ENCODE results near the gene PLP2. TPM values are rescaled to one million over a fixed set of nuclear protein-coding genes. Genes with fewer than 3 reads are reported as not detected.

PLP2 gene
- polyA plus RNA-seq, 1 donor: 179 TPM

DNA sequence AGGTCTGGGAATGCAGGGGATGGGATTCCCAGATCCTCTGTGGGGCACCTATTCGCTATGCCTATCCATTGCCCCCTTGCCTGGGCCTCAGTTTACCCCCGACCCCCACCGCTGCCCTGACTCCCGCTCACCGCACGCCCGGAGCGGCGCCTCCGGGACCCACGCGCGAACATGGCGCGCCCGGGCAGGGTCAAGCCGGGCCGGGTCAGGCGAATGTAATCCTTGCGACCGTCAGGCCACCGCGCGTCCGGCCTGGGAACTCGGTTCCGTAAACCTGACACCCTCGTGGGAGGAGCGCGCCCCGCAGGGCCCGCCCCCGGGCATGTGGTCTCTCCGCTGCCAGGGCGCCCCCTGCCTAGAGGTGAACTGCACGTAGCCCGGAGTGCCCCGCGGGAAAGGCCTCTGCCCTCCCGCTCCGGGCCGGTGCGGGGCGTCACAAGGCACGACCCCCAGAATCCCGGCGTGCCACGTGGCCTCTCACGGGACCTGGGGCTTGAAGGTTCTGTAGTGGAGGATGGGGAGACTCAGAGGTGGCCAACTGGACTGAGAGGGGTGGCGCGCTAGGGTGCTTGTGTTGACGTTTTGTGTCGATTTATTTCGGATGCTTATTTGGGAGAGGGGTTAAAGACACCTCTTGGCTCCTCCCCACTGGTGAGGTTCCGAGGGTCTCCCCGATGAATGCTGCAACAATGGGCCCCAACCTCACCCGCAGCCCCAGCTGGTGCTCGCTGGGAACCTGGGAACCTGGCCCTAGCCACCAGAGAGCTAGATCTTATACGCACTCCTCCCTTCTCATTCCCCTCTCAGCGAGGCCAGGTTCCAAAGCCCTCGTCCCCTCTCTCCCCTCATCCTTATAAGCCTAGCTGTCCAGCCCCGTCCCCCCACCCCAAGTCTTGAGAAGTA is 14.7 kb downstream of the PLP2 start, which contains the start of gene PRICKLE3:
PRICKLE3 (minus strand) TSS at position 249 of the 903 bp plus-strand sequence; CDS start at position 173, 76 bp downstream.
- DNase-seq (ENCODE audit: low read depth): no peak

- DNase-seq (ENCODE audit: low read depth): no peak
These were observed 15.3 kb downstream of the PLP2 start for GRCh38 chrX:49187028-49187394.

GRCh38 chrX:49187526-49187925 is 15.8 kb downstream of the PLP2 start:
- no peak for DNase-seq (ENCODE audit: low read depth)

- DNase-seq (ENCODE audit: low read depth): no peak
These were observed 16.9 kb downstream of the PLP2 start for GRCh38 chrX:49188468-49189076.

- no peak for DNase-seq (ENCODE audit: low read depth)
These were observed 17.9 kb downstream of the PLP2 start for GRCh38 chrX:49189606-49190005.

- DNase-seq (ENCODE audit: low read depth): peak; percentile 96
These were observed 19.3 kb downstream of the PLP2 start for GRCh38 chrX:49190821-49191573.

DNA sequence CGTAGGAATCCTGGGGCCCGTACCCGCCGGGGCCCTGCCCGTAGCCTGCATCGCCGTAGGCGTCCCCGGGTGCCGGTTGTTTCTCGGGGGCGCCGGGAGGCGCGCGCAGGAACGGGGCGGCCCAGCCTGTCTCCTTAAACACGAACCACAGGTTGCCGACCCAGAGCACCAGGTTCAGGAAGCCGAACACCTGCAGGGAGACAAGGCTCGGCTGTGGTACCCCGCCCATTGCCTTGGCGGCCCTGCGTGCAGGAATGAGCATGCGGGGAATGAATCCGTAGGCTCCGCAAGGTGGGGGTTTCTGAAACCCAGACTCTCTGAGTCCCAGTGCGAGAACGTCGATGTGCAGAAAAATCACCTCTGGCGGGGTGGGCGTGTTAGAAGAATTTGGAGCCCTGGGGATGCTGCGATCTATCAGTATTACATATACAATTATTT is 19.9 kb downstream of the PLP2 start:
- DNase-seq (ENCODE audit: low read depth): no peak

DNA sequence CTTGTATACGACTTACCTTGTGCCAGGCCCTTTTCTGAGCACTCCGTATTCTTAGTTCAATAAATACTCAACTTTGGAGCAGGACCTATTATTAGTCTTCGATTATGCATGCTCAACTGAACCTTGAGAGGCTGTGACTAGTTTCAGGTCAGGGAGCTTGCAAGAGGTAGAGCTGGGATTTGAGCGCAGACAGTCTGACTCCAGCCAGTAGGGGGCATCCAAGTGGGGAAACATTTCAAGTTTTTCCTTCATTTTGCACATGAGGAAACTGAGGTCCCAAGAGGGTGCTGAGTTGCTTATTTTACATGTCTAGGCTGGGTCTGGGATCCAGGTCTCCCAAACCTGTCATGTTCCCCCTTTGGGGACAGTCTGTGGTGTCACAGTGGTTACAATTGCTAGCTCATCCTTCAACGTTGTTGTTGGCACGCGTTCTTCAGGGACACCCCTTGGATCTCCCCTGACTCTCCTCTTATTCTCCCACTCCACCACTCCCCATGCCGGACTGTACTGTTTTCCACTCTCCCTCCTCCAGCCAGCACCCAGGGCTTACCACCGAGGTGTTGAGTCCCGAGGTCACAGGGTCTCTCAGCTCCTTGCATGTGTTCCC is 21.1 kb downstream of the PLP2 start:
- no peak for DNase-seq (ENCODE audit: low read depth)

DNA sequence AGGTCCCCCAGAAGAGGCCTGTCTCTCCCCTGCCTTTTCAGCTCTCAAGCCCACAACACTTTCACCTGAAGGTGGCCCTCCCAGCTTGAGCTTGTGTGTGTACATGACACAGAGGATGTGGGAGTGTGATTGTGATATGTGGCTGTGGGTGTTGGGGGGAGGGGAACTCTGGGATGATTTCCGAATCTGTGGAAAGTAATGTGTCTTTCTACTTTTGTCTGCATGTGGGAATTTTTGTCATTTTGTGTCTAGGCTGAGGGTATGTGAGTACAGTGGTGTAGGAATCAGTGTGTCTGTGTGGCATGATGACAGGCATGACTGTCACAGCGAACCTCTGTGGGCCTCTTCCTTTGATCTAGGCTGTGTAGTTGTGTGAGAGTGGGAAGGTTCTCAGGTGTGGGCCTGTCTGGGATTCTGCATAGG is 21.9 kb downstream of the PLP2 start:
- DNase-seq (ENCODE audit: low read depth): no peak

- DNase-seq (ENCODE audit: low read depth): no peak
These were observed 25.9 kb downstream of the PLP2 start for GRCh38 chrX:49197543-49198087.

- DNase-seq (ENCODE audit: low read depth): no peak
These were observed 27.0 kb downstream of the PLP2 start for GRCh38 chrX:49198540-49199314.

GRCh38 chrX:49199315-49199595 is 27.6 kb downstream of the PLP2 start:
- no peak for DNase-seq (ENCODE audit: low read depth)

DNA sequence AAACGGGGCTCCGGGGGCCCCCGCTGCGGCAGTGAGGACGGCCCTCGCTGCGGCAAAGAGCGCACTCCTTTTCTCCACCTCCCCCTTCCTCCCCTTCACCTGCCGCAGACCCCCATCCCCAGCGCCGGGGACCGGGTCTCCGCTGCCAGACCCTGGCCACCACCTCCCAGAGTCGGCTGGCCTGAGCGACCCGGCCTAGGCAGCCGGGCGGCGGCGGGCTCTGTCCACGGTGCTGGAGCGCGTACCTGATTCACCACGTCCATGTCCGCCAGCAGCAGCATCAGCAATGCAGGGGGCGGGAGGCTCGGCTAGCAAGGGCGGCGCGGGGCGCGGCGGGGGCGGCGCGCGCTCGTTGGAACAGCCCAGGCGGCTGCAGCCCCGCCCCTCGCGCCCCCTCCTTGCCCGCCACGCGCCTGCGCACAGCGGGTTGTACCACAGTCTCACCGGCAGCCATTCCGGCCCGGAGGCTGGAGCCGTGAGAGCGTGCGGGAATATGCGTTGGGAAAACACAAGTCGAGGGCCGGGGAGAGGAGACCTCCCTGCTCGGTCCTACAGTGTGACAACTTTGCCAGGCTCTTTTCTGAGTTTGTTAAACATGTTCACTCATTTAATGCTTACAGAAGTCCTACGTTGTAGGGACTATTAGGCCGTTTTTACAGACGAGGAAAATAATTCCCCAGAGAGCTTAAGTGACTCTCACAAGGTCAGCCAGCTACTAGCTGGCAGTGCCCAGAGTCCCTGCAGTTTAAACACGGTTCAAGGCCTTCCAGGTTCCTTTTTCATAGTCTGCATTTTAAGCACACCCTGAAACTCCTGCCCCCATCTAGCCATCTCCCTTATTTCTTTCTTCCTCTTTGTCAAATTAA is 28.4 kb downstream of the PLP2 start, which contains the start of gene SYP:
SYP (minus strand) TSS at position 288 of the 866 bp plus-strand sequence; CDS start at position 281, 7 bp downstream.
- no peak for DNase-seq (ENCODE audit: low read depth)

DNA sequence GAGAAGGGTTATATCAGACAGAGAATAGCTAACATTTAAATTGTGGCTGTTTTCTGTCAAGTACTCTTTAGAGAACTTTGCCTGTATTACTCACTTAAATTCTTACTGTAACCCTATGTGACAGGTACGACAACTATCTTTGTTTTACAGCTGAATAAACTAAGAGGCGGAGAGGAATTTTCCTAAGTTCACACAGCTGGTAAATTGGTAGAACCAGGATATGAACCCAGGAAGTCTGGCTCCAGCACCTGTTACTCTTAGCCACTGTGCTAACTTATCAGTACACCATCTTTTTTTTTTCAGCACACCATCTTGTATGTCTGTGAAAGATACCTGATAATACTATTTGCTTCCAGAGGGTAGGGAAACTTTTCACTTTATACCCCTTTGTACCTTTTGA is 30.3 kb downstream of the PLP2 start:
- DNase-seq (ENCODE audit: low read depth): no peak

GRCh38 chrX:49203536-49203935 is 31.8 kb downstream of the PLP2 start:
- no peak for DNase-seq (ENCODE audit: low read depth)

- no peak for DNase-seq (ENCODE audit: low read depth)
These were observed 32.3 kb downstream of the PLP2 start for GRCh38 chrX:49204017-49204416.

DNA sequence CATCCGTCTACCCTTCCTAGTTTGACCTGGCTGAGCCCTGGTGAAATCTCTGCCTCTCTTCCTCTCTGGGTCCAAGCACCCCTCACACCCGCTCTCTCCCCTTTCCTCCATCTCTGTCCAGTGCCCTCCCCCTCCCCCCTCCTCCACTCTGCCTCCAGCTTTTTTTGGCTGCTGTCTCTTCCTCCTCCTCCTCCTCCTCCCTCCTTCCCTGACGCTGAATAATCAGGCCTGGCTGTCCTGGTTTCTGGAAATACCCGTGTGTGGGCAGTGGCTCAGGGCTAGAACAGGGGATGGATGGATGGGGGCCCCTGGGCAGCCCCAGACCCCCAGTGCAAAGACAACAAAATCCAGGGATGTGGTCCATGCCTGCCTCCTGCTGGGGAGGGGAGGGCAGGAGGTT is 33.0 kb downstream of the PLP2 start:
- no peak for DNase-seq (ENCODE audit: low read depth)

DNA sequence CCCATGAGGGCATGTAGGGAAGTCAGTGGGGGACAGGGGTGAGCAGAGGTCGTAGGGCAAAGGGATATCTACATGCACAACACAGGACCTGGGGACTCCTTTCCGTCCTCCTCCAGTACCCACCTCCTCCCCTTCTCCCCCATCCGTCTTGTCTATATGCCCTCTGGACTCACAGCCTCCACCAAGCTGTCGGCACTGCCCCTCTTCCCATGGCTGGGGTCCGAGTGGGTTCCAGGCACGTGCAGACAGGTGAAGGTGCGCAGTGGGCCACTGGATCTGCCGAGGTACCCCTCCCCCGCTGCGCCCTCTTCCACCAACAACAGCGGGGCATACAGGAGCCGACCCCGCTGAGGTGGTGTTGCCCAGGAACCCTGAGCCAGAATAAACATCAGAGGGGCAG is 33.7 kb downstream of the PLP2 start:
- no peak for DNase-seq (ENCODE audit: low read depth)

GRCh38 chrX:49206543-49206942 is 34.8 kb downstream of the PLP2 start:
- DNase-seq (ENCODE audit: low read depth): no peak

DNA sequence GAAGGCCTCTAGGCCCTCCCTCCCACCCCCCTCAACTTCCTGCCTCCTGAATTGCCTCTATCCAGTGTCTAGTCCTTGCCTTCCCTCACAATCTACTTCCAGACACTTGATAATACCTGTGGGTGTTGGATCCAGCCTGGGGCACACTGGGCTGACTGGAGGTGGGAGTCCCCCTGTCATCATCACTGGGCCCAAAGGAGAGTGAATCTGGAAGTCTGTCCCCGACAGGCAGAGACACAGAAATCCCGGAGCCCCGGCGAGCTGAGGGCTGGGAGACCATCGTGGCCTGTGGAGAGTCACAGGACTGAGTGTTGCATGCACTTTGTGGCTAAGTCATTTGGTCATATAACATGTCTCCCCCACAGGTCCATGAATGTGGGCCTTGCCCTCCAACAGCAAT is 36.7 kb downstream of the PLP2 start:
- DNase-seq (ENCODE audit: low read depth): no peak

Data from forelimb muscle (tissue), 1 donor.